Measurements from ENCODE around the gene CUL1.
"Not testable (repeated sequence)": the region's sequence is repeated elsewhere in the genome, so short reads cannot be mapped to it uniquely, and the experiment has no call there.

The CUL1 gene

DNA sequence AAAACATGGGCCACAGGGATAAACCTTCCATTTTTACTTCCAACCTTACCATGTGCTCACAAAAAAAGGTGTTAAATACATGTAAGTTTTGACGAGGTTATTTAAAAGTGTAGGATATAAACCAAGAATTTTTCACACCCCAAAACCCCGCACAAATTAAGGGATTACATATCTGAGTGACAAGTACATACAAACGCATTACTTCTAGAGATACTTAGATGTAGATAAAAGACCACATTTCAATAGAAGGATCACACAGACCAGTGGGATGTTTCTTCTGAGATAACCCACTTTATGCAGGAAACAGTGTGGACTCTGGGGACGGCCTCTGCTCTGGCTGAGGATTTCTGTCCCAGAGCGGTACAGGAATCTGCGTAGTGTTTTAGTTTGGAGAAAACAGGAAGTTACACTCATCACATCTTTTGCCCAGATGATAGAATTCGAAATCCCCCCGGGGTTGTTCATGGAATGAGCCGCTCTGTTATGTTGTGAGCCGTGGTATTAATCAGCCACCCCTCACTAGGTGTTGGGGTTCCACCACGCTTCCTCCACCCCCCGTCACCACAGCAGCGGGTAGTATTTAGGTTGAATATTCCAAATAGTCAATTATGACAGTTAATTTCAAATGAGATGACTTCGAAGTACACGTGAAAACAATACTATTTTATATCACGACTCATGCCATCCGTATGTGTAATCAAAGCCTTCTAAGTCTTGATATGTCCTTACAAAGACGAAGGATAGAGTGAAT lies 1.3 kb upstream of the CUL1 start:
- DNase-seq (ENCODE audit: low read depth, low spot score): no peak

DNA sequence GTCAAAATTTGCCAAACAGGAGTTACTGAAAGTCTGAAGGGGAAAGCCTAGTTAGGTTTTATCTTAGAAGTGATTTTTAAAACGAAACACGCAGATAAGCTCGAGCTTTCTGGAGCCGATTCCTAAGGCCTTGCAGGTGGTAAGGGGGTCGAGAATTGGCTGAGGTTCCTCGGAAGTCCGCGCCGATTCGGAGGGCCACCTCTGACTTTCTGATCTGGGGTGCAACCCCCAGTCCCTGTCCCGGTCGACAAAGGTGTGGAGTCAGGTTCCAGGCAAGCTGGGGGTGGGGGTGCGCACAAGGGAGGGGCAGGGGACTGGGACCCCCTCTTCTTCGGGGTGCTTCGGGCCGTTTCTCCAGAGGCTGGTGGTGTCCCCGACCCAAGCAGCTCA lies 701 bp upstream of the CUL1 start:
- no peak for DNase-seq (ENCODE audit: low read depth, low spot score)

DNA sequence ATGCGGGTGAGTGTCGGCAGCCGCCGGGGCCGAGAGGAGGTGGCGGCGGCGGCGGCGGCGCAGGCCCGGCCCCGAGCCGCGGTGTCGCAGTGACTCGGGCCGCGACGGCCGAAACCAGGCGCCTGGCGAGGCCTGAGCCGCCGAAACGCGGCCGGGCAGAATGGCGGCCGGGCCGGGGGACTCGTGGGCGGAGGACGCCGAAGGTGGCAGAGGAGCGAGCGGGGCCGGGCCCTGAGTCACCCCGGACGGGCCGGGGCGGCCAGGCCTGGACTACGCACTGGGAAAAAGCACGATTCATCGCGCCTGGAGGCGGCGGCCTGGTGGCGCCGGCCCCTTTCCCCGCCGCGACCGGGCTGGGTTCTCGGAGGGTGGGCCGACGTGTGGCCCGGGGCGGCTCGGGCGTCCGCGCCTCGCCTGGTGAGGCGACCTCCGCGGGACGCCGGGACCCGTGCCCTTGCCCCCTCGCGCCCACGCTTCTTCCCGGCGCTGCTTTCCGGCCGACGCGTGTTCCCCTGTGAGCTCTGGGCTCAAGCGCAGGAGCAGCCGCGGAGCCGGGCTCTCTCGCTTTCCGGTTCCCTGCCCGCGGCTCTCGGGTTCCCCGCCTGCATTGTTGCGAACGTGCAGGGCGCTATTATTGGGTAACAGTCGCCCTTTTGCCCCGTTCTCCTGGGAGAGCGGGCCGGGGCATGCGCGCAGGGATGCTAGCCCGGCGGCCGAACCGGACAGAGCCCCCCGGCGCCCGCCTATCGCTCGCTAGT lies 500 bp downstream of the CUL1 start:
- no peak for DNase-seq (ENCODE audit: low read depth, low spot score)

DNA sequence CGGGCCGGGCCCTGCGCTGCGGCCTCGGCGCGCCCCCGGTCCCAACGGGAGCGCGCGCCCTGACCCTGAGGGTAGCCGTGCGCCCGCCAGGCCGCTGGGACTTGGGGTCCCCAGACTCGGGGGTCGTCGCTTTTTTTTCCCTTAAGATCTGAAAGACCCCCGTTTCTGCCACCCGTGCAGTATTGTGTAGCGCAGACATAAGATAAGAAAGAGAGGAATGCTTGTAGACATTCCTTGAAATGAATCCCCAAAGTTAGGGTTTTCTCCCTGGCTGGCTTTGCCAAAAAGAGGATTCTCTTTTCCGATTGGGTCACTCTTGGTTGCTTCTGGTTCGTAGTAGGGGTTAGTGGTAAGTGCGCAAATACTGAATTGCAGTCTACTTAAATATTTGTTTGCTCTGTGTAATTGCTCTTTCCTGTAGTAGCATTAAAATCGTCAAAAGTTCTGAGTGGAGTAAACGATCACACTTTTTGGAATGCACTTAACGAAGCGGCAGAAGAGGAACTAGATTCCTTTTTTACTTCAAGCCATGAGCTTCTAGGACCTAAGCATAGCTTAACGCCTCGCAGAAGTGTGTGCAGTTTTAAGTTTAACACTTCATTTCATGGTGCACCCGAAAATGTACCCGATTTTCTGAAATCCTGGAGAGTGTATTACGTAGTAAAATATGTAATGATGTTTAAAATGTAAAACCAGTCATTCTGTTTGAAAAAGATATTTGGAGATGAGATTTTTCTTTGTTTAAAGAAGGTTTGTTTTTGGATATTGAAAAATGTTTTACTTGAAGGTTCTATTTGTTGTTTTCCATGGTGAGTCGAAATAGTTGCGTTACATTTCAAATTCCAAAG lies 1.3 kb downstream of the CUL1 start:
- DNase-seq (ENCODE audit: low read depth, low spot score): no peak

DNA sequence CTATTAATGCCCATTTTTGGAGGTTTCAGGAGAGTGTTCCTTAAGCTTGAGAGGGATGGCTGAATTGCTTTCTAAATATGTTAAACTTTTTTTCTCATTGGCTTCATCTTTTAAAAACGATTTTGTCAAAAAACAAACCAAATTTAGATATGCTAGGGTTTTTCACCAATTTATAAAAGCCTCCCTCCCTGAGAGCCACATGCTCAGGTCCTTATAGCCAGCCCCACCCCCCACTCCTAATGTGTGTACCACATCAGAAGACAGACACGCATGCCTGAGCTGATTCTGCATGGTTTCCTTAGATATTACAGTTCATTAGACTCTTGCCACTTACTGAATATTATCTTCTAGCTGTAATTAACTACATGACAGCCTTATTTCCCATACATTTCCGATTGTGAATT lies 2.0 kb downstream of the CUL1 start:
- no peak for DNase-seq (ENCODE audit: low read depth, low spot score)

DNA sequence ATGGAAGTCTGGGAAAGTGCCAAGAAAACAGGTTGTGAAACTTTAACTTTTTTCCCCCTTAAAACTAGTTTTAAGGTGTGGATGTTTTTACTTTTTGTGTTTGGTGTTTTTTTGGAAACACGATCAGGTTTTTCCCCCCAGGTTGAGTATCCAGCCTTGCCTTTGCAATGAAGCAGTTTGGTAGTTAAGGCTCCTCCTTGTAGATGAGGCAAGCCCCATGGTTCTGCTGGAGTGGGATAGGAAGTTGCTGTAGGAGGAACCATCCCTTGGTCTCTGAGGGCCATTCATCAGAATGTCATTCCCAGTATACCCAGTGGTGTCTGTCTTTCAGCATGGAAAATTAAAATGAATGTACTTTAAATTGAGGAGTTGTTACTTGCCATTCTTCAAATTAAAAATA lies 2.7 kb downstream of the CUL1 start:
- no peak for DNase-seq (ENCODE audit: low read depth, low spot score)

DNA sequence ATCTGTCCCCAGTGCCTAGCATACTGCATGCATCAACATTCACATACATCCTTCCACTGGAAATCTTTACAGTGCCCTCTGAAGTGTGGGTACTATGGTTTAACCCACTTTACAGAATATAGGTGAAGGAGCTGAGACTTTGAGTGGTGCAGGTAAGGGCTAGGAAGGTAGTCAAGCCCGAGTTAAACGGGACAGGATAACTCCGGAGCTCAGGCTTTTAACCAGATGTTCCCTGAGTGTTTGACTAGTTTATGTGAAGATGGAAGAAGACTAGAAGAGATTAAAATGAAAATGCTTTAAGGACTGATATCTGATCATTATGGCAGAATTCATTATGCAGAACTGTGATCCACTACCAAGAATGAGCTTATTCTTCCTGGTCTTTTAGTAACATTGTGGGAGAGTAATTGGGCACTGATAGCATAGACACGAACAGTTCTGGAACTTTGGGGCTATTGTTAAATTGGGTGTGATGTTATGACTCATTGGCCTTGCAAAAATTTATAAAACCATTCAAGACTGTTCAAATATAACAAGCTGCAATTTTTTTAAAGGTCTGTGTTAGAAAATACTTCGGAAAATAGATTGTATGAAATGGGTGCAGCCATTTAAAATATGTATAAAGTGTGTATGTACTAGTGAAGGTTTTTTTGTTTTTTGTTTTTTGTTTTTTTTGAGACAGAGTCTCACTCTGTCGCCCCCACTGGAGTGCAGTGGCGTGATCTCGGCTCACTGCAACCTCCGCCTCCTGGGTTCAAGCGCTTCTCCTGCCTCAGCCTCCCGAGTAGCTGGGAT lies 4.4 kb downstream of the CUL1 start:
- DNase-seq (ENCODE audit: low read depth, low spot score): no peak

DNA sequence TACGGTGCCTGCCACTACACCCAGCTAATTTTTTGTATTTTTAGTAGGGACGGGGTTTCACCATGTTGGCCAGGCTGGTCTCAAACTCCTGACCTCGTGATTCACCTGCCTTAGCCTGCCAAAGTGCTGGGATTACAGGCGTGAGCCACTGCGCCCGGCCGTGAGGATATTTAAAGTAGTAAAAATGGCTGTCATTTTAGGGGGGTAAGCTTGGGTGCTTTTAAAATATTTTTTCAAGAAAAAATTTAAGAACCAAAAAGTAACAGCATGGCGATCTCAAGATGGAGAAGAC lies 4.9 kb downstream of the CUL1 start:
- DNase-seq (ENCODE audit: low read depth, low spot score): not testable (repeated sequence)

DNA sequence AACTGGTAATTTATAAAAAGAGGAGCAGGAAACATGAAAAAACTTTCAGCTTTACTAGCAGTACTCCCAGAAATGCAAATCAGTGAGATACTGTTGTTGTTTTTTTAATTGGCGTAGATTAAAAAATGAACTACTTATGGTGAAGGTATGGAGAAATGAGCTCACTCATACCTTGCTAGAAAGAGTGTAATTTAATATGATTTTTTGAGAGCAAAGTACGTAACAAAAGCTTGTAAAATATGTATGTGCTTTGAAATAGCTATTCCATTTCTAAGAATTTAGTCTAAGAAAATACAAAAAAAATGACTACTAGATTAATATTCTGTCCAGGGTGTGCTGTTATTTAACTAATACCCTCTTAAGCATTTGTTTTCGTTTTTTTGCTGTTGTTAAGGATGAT lies 5.5 kb downstream of the CUL1 start:
- no peak for DNase-seq (ENCODE audit: low read depth, low spot score)

DNA sequence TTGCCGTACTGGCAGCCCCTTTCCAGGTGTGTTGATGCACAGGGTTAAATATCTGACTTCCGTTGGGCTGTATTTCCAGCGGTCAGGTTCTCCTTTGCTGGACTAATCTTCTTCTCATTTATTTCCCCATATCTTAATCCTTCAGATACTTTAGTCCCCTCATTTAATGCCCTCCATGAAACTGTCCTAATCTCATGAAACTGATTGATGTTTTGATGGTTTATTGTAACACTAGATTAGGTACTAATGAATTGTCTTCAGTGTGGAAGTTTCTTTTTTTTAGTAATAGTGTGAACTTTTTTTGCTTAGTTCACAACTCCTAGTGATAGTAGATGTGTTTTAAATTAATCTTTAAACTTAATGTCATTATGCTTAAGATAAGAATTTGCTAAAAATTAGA lies 6.3 kb downstream of the CUL1 start:
- no peak for DNase-seq (ENCODE audit: low read depth, low spot score)

DNA sequence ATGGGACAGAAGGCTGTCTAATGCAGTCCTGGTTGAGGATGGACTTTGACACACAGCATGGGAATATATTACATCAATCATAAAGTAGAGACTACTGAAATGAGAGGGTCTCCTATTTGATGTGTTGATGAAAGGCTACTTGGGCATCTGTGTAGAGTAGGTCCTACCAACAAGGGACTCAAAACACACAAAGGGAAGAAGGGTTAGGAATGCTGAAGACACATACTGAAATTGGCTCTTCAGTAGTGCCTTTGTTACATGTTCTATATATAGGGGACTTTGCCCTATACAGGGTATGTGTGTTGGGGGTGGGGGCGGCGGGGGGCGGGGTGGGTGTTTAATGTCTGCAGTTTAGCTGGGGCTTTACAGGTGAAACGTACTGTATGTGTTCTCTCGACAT lies 7.7 kb downstream of the CUL1 start:
- no peak for DNase-seq (ENCODE audit: low read depth, low spot score)

DNA sequence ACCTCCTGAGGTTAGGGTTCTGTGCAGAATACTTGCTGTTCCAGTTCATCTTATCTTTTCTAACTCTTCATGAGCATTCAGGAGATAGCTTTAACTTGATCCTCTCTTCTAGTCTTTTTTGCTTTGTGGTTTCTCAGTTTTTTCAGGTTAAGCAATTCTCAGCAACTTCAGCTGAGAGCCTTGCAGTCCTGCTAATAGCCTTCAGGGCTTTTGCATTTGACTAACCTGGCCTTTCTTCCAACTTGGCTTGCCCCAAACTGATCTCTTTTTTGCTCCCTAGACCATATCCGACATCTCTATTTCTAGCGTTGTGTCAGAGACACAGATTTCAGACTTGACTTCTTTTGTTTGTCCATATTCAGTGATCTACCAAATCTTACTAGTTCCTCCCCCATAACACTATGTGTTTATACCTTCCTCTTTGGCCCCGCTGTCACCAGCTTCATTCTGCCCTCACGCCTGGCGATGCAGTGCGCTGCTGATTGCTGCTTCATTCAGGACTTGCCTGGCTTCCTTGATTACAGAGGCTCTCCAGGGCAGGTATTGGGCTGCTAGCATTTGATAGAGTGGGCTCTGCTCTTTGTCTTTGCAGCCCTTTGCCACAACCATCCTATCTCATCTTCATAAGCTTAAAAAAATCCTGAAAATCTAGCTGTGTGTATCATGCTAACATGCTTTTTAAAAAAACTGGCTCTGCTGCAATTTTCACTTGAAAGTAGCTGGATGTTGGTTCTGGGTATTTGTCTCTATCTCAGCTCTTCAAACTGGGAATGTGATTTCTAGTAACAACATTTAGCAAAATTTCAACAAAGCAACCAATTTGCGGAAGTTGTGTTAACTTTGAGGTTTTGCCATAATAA lies 9.6 kb downstream of the CUL1 start:
- DNase-seq (ENCODE audit: low read depth, low spot score): no peak

DNA sequence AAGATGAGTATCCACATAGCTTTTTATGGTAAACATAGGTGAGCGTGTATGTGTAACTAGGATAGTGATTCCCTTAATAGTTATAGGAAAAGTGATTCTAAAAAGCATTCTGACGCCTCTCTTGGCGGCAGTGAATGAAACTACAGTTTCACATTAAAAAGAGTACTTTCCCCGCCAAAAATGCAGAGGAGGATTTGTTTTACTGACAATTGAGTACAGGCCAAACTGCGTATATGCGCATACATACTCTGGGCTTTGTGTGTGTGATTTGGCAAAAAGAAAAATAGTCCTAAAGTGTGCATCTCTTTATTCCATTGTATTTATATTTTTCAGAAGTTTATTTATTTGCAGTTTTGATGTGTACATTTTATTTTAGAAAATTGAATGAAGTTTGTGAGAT lies 10.3 kb downstream of the CUL1 start:
- no peak for DNase-seq (ENCODE audit: low read depth, low spot score)

DNA sequence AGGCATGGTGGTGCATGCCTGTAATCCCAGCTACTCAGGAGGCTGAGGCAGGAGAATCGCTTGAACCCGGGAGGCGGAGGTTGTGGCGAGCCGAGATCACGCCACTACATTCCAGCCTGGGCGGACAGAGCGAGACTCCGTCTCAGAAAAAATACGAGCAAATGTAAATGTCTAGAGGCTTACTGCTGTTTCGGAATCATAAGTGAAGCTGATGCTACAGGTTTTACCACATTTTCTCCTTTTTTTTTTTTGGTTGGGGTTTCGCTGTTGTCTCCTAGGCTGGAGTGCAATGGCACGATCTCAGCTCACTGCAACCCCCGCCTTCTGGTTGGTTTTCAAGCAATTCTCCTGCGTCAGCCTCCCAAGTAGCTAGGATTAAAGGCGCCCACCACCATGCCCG lies 11.7 kb downstream of the CUL1 start:
- DNase-seq (ENCODE audit: low read depth, low spot score): not testable (repeated sequence)

DNA sequence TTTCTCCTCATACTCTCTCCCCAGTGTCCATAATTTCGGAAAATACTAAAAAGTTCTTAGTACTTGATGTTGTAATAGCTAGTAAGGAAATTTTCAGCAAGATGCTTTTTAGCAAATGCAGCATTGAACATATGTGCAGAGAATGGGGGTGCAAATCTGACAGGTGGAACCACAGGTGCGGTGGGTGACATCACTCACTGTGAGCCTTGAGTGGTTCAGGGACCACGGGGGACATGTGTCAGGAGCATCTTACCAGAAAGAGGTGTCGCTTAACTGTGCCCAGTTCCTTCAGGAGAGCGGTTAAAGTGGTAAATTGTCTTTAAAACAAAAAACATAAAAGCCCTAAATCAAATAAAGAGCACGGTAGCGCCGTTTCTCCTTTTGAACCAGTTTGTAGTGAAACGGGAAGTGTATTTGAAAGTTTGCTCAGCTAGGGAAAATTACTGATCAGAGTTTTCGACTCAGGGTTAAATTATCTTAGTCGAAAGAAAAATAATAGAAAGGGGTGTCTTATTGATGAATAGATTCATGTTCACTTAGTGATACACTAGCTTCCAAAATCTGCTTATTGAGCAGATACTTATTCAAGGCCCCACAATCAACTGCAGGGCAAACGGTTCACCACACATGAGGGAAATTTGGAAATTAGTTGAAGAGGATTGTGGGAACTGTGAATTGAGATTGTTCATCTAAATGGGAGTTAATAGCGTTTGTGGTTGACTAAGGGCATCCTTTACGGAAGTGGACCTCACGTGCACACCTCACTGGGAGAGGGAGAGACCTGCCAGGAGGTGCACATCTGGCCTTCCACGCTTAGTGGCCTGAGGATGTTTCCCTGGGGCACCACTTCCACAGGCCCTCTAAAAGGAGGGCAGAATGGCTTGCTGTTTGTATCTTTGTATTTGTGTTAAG lies 12.7 kb downstream of the CUL1 start:
- no peak for DNase-seq (ENCODE audit: low read depth, low spot score)

DNA sequence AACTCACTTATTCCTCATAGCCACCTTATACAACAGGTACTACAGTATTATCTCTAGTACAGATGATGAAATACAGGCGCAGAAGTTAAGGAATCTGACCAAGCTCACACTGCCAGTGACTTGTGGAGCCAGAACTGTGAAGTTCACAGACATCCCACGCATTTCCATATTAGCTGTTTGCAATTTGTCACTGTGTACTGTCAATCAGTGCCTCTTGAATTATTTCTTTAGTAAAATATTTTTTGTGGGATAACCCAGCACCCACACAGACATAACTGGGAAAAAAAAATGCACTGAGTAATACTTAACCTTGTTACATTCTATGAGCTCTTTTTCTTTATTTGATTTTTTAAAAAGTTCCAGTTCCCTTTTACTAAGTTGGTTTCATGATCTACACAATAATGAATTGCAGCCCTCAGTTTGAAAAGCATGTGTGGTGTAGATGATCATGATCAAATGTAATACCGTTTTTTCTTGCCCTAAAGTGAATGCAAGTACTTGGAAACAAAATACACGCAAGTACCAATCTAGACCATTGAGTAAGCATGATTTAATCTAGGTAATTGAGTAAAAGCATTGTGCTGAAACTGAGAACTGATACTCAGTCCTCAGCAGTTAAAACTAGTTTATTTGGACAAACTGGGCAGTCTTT lies 14.1 kb downstream of the CUL1 start:
- DNase-seq (ENCODE audit: low read depth, low spot score): no peak

DNA sequence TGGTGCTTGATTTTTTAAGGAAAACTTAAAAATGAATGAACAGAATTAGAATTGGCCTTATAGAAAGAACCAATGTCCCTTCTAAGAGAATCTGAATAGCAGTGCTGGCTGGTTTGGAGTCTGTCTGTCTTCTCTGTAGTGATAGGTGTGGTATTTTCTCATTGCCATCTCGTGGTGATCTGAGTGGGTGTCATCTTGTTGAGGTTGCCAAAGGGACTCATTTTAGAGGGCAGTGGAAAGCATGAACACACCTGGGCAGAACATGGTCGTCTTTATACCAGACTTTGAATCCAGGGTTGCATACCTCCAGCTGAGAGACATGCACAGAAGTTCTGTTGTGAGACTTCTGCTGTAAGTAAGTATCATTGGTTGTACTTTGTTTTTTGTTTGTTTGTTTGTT lies 15.8 kb downstream of the CUL1 start:
- no peak for DNase-seq (ENCODE audit: low read depth, low spot score)

DNA sequence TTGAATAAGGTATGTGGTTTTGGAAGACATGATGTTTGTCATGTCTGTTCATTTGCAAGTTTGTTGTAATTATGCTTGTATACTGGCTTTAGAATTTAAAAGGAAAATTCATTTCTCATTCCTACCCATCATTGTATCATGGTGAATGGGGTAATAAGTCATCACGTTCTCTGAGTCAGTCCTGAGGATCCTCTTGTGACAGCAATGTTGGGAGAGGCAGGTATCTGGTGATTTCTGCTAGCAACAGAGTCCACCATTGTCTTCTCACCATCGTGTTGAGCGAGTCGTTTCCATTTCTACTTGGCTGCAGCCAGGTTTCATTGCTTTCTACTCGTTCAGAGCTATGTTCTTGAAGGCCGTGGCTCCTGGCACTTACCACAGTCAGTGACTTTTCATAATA lies 16.3 kb downstream of the CUL1 start:
- DNase-seq (ENCODE audit: low read depth, low spot score): no peak

DNA sequence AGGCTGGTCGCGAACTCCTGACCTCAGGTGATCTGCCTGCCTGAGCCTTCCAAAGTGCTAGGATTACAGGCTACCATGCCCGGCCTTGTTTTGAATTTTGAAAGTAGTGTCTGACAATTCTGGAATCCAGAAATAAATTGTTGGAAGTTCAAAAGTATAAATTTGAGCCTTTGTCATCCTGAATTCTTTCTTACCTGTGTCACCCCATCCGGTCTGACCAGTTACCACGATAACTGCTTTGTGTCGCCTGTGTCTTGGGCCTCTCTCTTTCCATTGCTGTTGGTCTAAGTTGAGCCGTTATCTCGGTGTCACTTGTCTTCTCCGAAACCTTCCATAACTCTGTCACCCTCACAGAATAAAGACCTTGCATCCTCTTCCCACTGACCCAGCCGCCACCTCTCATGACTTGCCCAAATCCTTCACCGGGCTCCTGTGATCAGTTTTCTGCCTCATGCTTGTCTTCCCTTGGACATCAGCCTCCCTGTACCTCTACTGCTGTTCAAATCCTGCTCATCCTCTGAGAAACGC lies 18.6 kb downstream of the CUL1 start:
- no peak for DNase-seq (ENCODE audit: low read depth, low spot score)
